ENCODE data around the gene IL13RA2.

GRCh38 chrX:115065304-115065703, 47.9 kb upstream of the IL13RA2 start:
- no peak for TF ChIP-seq CTCF (IDR thresholded peaks at IDR 0.05; ENCODE audit: control extremely low read depth in 1 of 3, insufficient read depth in 1 of 3, low read depth in 1 of 3, low read length in 3 of 3)
- no peak for TF ChIP-seq TAF1 (IDR thresholded peaks at IDR 0.05; ENCODE audit: low read depth, low read length)
- TF ChIP-seq EZH2 (IDR thresholded peaks at IDR 0.05; ENCODE audit: low read depth, low read length, severe bottlenecking): no peak
- TF ChIP-seq BRCA1 (IDR thresholded peaks at IDR 0.05; ENCODE audit: low read depth, low read length): no peak
- TF ChIP-seq JUN (IDR thresholded peaks at IDR 0.05; ENCODE audit: low read depth, low read length): no peak
- TF ChIP-seq RFX5 (IDR thresholded peaks at IDR 0.05; ENCODE audit: borderline replicate concordance, low read depth, low read length): no peak
- TF ChIP-seq POLR2AphosphoS5 (IDR thresholded peaks at IDR 0.05; ENCODE audit: low read depth, low read length): no peak
